CD4-positive, alpha-beta T cell treated with Interleukin-4 for 1 hour (primary cell): Measurements from ENCODE around the gene RBPMS2.
"Not testable (repeated sequence)": the region's sequence is repeated elsewhere in the genome, so short reads cannot be mapped to it uniquely, and the experiment has no call there.

Source experiments
- DNase-seq, 2 donors: peaks; one replicate each; pipeline ENCODE4 v3.0.0-alpha.2; 2020 to 2022

The RBPMS2 gene

GRCh38 chr15:64751464-64751863 is 23.9 kb downstream of the RBPMS2 start:
- DNase-seq = no peak

DNA sequence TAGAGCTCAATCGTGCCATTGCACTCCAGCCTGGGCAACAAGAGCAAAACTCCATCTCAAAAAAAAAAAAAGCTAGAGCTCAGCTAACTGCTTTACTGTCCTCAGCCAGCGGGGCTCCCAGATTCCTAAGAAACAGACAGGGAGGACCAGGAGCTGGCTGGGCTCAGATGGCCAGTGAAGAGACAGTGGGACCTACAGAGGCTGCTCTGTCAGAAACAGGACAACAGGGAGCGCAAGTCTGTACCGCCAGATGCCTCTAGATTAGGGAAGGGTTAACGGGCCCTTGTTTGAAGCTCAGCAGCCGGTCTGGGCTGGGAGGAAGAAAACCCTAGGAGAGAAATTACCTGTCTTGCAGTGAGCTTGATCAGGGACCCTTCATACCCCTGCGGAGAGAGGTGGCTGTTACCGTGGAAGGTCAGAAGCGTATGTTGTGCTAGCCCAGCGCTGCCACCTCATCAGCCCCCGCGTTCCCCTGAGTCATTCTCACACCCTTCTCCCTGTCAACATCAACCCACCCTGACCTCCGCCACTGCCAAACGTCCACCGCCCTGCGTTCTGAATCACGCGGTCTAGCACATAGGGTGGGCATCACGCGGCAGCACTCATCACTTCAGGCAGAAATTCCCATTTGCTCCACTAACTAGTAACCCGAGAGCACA is 25.3 kb downstream of the RBPMS2 start:
- DNase-seq = no peak

GRCh38 chr15:64749167-64749566 is 26.2 kb downstream of the RBPMS2 start:
- no peak for DNase-seq

- DNase-seq = no peak
Observed at GRCh38 chr15:64748251-64748650, 27.1 kb downstream of the RBPMS2 start.

DNA sequence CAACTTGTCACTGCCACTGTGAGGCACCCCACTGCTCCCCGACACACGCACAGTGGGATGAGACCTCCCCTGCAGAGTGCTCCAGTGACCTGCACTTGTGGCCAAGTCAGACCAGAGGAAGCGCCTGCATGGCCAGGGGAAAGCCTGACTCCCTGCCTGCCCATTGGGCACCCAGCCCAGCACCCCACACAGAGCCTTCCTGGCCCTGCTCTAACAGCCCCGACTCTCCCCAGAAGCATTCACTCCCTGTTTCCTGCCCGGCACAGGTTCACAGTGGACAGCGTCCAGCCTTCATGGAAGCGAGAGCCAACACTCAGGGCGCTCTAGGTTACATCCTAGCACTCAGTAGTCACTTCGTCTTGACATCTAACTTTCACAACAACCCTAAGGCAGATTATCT is 27.8 kb downstream of the RBPMS2 start:
- DNase-seq = no peak

- DNase-seq = no peak
Observed at GRCh38 chr15:64746921-64747320, 28.5 kb downstream of the RBPMS2 start.

- no peak for DNase-seq
Observed at GRCh38 chr15:64746356-64746755, 29.0 kb downstream of the RBPMS2 start.

GRCh38 chr15:64743691-64744090 is 31.7 kb downstream of the RBPMS2 start:
- no peak for DNase-seq

GRCh38 chr15:64742921-64743320 is 32.5 kb downstream of the RBPMS2 start:
- DNase-seq = no peak

DNA sequence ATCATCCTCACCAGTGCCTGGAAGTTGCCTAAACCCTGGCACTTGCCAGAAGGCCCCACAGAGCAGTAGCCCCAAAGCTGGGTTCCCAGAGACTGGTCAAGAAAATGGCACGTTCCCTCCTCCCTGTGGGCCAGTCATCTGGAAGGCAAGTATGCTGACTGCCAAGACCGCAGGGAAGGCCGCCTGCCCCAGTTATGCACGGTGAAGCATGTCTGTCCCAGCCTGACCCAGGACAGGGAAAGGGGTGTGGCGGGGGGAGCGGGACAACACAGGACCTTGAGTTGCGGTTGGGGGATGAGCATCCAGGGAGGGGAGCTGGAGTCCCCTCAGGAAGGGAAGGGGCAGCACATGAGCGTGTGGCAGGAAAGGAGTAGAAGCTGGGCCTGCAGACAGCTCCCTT is 33.0 kb downstream of the RBPMS2 start:
- no peak for DNase-seq

GRCh38 chr15:64741708-64742107 is 33.7 kb downstream of the RBPMS2 start:
- DNase-seq = not testable (repeated sequence)

DNA sequence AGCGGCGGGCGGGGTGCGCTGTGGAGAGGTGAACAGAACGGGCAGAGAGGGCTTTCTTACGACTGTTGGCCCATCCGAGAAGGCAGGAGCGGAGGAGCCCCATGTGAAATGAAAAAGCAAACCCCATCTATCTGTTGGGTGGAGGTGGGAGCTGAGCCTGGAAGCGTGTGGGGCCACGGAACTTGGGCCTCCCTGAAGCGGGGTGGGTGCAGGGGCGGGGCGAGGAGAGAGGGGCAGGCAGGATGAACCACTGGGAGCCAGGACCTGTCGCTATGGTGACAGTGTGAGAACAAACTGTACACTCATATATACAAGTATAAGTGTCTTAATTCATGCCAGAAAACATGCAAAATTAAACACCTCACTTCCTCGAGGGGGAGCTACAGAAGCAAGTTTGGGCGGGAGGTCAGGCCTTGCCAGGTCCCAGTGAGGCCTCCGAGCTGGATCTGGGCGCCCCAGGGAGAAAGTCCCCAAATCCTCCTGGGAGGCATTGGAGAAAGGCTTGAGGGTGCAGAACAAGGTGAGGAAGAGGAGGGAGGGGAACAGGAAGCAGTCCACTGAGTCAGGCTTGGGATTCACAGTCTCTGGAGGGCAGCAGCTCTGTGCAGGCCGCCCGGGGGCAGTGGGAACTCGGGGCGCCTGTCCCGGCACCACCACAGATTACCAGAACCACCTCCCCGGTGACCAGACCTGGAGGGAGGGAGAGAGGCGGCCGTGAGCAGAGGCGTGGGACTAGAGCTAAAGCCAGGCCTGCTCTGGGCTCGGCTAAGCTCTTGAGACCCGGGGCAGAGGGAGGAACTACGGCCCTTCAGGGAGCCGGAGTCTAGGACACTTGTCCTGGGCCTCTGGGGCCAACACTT is 34.8 kb downstream of the RBPMS2 start:
- DNase-seq = no peak

DNA sequence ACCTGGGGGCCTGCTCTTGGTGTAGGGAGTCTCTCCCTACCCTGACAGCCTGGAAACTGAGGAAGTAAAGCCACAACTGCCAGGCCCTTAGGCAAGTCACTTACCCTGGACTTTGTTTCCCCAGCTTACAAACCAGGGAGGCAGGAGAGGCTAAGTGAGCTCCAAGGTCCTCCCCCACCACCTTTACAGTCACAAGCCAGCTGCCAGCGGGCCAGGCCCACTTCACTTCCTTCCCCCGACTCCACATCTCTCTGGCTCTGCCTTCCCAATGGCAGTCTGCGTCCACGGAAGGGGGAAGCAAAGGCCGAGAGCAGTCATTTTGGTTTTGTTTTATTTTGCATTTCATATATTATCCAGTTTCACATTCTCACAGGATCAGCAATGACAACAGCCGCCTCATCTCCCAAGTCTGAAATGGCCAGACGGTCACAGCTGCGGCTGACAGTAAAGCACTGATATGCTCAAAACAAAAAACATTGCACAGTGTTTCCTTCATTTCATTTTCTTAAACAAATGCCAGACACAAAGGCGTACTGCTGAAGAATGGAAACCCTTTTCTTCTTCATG is 35.7 kb downstream of the RBPMS2 start:
- no peak for DNase-seq

DNA sequence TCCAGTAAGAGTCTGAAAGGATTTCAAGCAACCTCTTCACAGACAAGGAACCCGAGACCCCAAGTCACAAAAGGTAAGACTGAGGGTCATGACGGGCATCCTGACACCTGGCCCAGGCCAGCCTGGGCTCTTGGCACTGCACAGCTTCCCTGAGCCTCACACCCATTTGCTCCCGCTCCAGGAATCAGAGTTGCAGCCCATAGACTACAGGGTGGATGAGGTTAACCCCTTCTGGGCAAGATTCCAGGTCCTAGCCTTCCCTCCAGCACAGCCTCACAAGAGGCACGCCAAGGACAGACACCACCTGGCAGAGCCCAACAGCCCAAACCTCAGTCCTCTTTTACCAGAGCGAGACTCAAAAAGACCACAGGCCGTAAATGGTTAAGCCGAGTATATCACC is 36.2 kb downstream of the RBPMS2 start:
- no peak for DNase-seq

- no peak for DNase-seq
Observed at GRCh38 chr15:64738226-64739095, 36.9 kb downstream of the RBPMS2 start.

DNA sequence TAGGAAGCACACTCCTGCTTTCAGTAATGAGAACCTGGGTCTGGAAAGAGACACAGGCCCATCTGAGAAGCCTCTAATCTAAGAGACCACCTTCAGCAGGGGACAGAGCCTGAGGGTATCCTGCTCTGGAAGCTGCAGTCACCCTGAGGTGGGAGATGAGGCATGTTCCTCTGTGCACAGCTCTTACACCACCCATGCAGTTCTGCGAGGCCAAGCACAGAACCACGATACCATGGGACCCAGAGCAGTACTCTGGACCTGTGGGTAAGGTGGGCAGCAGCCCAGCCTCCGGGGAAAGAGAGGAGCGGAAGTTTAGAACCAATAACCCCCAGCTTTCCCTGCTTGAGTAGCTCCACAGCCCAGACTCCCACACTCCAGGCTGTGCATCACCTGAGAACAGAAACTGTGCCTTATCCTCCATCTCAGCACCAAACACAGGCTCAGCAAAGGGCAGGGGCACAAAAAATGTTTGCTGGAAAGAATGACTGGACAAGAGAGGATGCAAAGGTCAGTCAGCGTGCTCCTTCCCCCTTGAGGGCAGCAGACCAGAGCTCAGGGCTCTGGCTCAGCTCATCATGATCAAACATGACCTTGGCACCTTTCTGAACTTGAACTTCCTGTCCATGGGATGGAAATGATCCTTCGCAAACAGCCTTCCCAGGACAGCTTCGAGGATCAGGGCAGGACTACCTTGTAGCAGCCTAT is 43.1 kb downstream of the RBPMS2 start:
- DNase-seq = no peak

GRCh38 chr15:64731805-64732151 is 43.6 kb downstream of the RBPMS2 start:
- no peak for DNase-seq

GRCh38 chr15:64731012-64731804 is 44.2 kb downstream of the RBPMS2 start:
- DNase-seq = peak; percentile 83 to 84

DNA sequence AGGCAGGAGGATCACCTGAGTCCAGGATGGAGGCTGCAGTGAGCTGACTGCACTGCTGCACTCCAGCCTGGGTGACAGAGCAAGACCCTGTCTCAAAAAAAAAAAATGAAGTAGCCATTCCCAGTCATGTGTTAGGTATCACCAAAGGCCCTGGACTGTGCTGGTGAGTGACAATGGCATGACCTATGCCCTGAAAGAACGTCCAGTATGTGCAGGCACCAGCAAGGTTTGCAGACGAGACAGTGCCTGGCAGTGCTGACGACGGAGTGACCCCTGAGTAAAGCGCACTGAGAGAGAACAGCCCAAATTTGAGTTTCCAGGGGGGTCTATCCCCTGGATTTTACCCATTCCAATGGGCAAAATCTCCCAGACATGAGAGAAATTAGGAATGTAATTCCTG is 45.2 kb downstream of the RBPMS2 start:
- DNase-seq = no peak

GRCh38 chr15:64720188-64720587 is 55.2 kb downstream of the RBPMS2 start:
- no peak for DNase-seq

DNA sequence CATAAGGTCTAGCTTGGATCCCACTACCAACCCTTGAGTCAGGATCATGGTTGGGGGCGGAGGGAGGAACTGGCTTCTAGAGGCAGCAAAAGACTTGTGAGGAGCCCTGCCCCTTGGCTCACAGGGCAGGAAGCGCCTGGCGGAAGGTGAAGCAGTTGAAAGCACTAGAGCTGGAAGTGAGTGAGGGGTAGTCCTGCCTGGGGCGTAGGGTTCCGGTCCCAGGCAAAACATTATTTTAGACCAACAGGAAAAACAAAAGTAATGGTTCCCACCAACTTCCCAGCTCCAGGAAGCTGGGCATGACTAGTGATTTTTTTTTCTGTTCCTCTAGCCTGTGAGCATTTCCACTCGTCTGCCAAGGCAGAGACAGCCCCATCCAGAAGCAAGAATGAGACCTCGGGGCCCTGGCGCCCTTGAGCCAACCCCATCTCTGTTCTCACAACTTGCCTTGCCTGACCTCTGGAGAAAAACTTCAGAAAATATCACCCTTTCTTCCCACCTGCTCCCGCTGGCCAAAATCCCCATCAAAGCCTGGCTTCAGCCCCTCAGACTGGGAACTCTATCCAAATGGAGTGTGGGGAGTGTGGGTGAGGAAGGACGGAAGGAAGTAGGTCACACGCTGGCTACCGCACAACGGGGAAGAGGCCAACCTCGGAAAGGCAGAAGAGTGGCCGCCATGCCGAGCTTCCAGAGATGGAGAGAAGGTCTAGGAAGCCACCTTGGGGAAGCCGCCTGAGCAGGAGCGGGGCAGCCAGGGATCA is 57.5 kb downstream of the RBPMS2 start:
- no peak for DNase-seq
